Activated CD8-positive, alpha-beta memory T cell treated with anti-CD3 and anti-CD28 coated beads for 24 hours (primary cell): Measurements from ENCODE around the gene PLPPR3.
A peak's percentile ranks its signal among the peaks of the same experiment; 100 is the strongest.

Source experiments
- DNase-seq: peaks from one replicate; pipeline ENCODE4 v3.0.0-alpha.2; 2020

PLPPR3 gene

GRCh38 chr19:806815-807421 is 14.8 kb downstream of the PLPPR3 start:
- no peak for DNase-seq

GRCh38 chr19:805600-806550 is 15.9 kb downstream of the PLPPR3 start:
- no peak for DNase-seq

- DNase-seq: no peak
Measured at GRCh38 chr19:805166-805551, 16.6 kb downstream of the PLPPR3 start.

GRCh38 chr19:804419-805165 is 17.2 kb downstream of the PLPPR3 start:
- DNase-seq: no peak

- DNase-seq: no peak
Measured at GRCh38 chr19:803686-804418, 17.9 kb downstream of the PLPPR3 start.

GRCh38 chr19:803099-803561 is 18.6 kb downstream of the PLPPR3 start:
- DNase-seq: no peak

GRCh38 chr19:802498-803098 is 19.2 kb downstream of the PLPPR3 start:
- DNase-seq: no peak

GRCh38 chr19:801861-802497 is 19.8 kb downstream of the PLPPR3 start:
- no peak for DNase-seq

- DNase-seq: no peak
Measured at GRCh38 chr19:801030-801860, 20.5 kb downstream of the PLPPR3 start.

GRCh38 chr19:800360-801029 is 21.3 kb downstream of the PLPPR3 start:
- DNase-seq: no peak

- no peak for DNase-seq
Measured at GRCh38 chr19:799076-799881, 22.5 kb downstream of the PLPPR3 start.

GRCh38 chr19:798415-799075 is 23.2 kb downstream of the PLPPR3 start:
- DNase-seq: no peak

GRCh38 chr19:797528-798414 is 24.0 kb downstream of the PLPPR3 start:
- DNase-seq: peak; percentile 94

GRCh38 chr19:796692-797527 is 24.8 kb downstream of the PLPPR3 start, which contains the start of gene PTBP1:
TSS of gene PTBP1 (plus strand) at chr19:797452. CDS start at chr19:797498, 46 bp downstream.
- peak; percentile 98 for DNase-seq

GRCh38 chr19:795691-796581 is 25.8 kb downstream of the PLPPR3 start:
- DNase-seq: no peak
